ENCODE measurements around the gene FGF1.

Gene FGF1

GRCh38 chr5:142685418-142686209 is at the start of gene FGF1:
FGF1 (minus strand) TSS chr5:142686090; CDS start chr5:142614127, 71,963 bp downstream.
- DNase-seq (ENCODE audit: low spot score): no peak

GRCh38 chr5:142727735-142728047 is 41.8 kb upstream of the FGF1 start:
- no peak for DNase-seq (ENCODE audit: low spot score)

- DNase-seq (ENCODE audit: low spot score): no peak
These were observed 40.4 kb upstream of the FGF1 start for GRCh38 chr5:142726188-142726731.

- no peak for DNase-seq (ENCODE audit: low spot score)
These were observed 39.6 kb upstream of the FGF1 start for GRCh38 chr5:142725231-142726187.

- DNase-seq (ENCODE audit: low spot score): no peak
These were observed 38.9 kb upstream of the FGF1 start for GRCh38 chr5:142724821-142725220.

- no peak for DNase-seq (ENCODE audit: low spot score)
These were observed 37.0 kb upstream of the FGF1 start for GRCh38 chr5:142722896-142723295.

- DNase-seq (ENCODE audit: low spot score): no peak
These were observed 36.3 kb upstream of the FGF1 start for GRCh38 chr5:142722146-142722545.

GRCh38 chr5:142720641-142721271 is 34.9 kb upstream of the FGF1 start:
- DNase-seq (ENCODE audit: low spot score): no peak

GRCh38 chr5:142719836-142720370 is 34.0 kb upstream of the FGF1 start:
- no peak for DNase-seq (ENCODE audit: low spot score)

- DNase-seq (ENCODE audit: low spot score): peak; percentile 29
These were observed 31.8 kb upstream of the FGF1 start for GRCh38 chr5:142717582-142718215.

GRCh38 chr5:142716963-142717362 is 31.1 kb upstream of the FGF1 start:
- peak; percentile 24 for DNase-seq (ENCODE audit: low spot score)

GRCh38 chr5:142715291-142715690 is 29.4 kb upstream of the FGF1 start:
- no peak for DNase-seq (ENCODE audit: low spot score)

GRCh38 chr5:142713121-142713706 is 27.3 kb upstream of the FGF1 start:
- DNase-seq (ENCODE audit: low spot score): peak; percentile 85

GRCh38 chr5:142703153-142703552 is 17.3 kb upstream of the FGF1 start:
- DNase-seq (ENCODE audit: low spot score): no peak

GRCh38 chr5:142701673-142702311 is 15.9 kb upstream of the FGF1 start:
- no peak for DNase-seq (ENCODE audit: low spot score)

- DNase-seq (ENCODE audit: low spot score): no peak
These were observed 14.7 kb upstream of the FGF1 start for GRCh38 chr5:142700566-142700965.

- peak; percentile 76 for DNase-seq (ENCODE audit: low spot score)
These were observed 13.4 kb upstream of the FGF1 start for GRCh38 chr5:142699184-142699720.

- DNase-seq (ENCODE audit: low spot score): no peak
These were observed 12.7 kb upstream of the FGF1 start for GRCh38 chr5:142698447-142699183.

GRCh38 chr5:142697356-142698255 is 11.7 kb upstream of the FGF1 start:
- no peak for DNase-seq (ENCODE audit: low spot score)
